Mesothelial cell of epicardium (in vitro differentiated cells): ENCODE measurements around the gene ACOXL. TPM values are rescaled to one million over a fixed set of nuclear protein-coding genes. Genes with fewer than 3 reads are reported as not detected.

Source experiments
- DNase-seq, 2 experiments: peaks; one replicate each; pipeline ENCODE4 v3.0.0; 2021; ENCODE audit warnings: low spot score in 2 of 2; ENCODE audit not compliant: unreplicated experiment in 2 of 2
- H3K27ac Mint-ChIP-seq: 2 replicates; pipeline ENCODE4 v1.8.0; 2021; ENCODE audit warnings: mixed read lengths
- H3K27me3 Mint-ChIP-seq: 2 replicates; pipeline ENCODE4 v1.8.0; 2021; ENCODE audit warnings: low read depth, mixed read lengths
- H3K36me3 Mint-ChIP-seq: 2 replicates; pipeline ENCODE4 v1.8.0; 2021; ENCODE audit warnings: mixed read lengths
- H3K4me1 Mint-ChIP-seq: 2 replicates; pipeline ENCODE4 v1.8.0; 2021; ENCODE audit warnings: mixed read lengths
- H3K4me3 Mint-ChIP-seq: 2 replicates; pipeline ENCODE4 v1.8.0; 2021; ENCODE audit warnings: mild to moderate bottlenecking, moderate library complexity, mixed read lengths
- H3K9me3 Mint-ChIP-seq: 2 replicates; pipeline ENCODE4 v1.8.0; 2021; ENCODE audit warnings: mixed read lengths
- total RNA-seq: library from RNA; stranded (reverse); gene quantifications from 3 replicates; pipeline ENCODE4 v1.2.1, GENCODE V29; 2021
- TF ChIP-seq, protein P1 (sequence below): fragments of 200-600 bp; sonication (generic); IDR thresholded peaks from one replicate; pipeline ENCODE4 v1.5.0; 2021; ENCODE audit warnings: antibody characterized with exemption; ENCODE audit not compliant: unreplicated experiment

The ACOXL gene
- total RNA-seq, 1 donor from 2014 or later, result 0.20 TPM

DNA sequence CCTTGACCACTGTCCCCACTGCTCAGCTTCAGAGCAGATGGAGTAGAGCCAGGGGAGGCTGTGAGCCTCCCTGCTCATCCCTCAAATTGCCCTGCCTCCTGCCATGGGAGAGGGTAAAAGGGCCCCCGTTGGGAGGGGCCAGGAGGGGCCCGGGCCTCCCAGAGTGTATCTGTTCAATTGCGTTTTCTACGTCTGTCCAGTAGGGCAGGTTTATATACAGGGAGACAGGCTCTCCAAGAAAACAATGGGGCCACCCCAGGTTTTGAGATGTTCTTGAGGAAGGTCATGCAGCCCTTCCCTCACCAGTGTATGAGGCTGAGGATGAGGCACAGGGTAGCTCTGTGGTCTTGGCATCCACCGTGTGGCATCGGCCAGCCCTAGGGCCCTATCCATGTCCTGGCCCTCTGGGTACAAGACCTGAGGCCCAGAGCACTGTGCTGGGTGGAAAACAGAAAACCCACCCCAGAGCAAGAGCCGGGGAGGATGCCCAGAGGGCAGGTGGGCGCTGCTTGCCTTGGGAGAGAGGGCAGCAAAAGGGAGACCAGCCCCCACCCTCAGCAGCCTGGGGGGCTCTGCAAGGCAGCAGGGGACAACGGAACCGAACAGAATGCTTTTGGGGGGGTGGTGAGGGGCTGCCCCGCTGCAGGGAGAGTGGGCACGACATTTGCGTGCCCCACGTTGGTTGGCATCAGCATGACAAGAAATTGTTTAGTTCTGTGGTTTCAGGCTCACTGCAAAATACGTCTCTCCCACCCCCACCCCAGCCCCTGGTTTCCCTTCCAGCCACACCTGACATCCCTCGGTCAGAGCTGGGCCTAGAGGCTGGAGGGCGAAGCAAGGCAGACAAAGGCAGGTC lies 141.5 kb downstream of the ACOXL start:
- Mint-ChIP-seq H3K4me3 (no peak overlapping the region), H3K4me1 (peaks cover 5% of the 10 kb centered on the region), H3K27ac (no peak overlapping the region), H3K9me3 (peaks cover 5% of the 10 kb centered on the region), H3K27me3 (no peaks in the 10 kb centered on the region), H3K36me3 (peaks cover 3% of the 10 kb centered on the region)
- no peak for DNase-seq
- TF ChIP-seq, protein P1, sequence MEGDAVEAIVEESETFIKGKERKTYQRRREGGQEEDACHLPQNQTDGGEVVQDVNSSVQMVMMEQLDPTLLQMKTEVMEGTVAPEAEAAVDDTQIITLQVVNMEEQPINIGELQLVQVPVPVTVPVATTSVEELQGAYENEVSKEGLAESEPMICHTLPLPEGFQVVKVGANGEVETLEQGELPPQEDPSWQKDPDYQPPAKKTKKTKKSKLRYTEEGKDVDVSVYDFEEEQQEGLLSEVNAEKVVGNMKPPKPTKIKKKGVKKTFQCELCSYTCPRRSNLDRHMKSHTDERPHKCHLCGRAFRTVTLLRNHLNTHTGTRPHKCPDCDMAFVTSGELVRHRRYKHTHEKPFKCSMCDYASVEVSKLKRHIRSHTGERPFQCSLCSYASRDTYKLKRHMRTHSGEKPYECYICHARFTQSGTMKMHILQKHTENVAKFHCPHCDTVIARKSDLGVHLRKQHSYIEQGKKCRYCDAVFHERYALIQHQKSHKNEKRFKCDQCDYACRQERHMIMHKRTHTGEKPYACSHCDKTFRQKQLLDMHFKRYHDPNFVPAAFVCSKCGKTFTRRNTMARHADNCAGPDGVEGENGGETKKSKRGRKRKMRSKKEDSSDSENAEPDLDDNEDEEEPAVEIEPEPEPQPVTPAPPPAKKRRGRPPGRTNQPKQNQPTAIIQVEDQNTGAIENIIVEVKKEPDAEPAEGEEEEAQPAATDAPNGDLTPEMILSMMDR, result no peak

DNA sequence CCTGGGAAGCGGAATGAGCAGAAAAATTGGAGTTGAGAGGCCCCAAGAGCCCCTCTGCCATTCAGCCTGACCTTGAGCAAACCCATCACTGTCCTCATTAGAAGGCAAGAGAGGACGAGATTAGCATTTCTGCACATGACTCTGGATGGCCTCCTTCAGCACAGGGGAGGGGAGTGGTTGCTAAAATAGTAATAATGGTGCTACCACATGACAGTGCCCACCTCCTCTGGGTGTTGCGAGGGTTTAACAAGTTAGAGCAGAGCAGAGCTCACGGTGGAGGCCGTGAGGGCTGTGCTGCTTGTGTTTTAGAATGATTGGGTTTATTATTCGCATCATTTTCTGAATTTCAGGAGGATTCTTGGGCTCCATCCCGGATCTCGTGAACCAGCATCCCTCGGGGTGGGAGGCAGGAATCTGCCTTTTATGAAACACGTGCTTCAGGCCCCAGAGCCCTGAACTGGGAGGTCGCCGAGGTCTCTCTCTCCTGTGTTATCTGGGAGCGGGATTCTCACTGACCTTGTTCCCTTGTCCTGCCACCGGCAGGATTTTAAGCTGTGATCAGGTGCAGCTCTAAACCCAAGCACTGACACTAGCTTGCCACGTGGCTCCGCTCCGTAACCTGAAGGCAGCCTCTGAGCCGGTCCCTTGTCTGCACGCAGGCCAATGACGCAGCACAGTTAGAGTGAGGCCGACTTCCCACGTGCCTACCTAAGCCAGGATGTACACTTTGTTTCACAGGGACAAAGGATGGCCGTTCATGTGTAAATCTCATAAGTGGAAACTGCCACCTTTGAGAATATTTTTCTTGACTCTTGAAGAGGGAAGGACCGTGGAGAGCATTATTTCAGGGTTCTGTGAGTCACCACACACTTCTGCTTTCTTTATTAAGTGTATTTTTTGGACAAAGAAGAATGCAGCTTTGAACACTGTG lies 142.3 kb downstream of the ACOXL start:
- Mint-ChIP-seq H3K4me3 (no peak overlapping the region), H3K27me3 (peaks cover 2% of the 10 kb centered on the region), H3K27ac (no peak overlapping the region), H3K4me1 (peaks cover 5% of the 10 kb centered on the region), H3K36me3 (peaks cover 3% of the 10 kb centered on the region), H3K9me3 (peaks cover 12% of the 10 kb centered on the region)
- TF ChIP-seq, protein P1, result no peak
- no peak for DNase-seq

DNA sequence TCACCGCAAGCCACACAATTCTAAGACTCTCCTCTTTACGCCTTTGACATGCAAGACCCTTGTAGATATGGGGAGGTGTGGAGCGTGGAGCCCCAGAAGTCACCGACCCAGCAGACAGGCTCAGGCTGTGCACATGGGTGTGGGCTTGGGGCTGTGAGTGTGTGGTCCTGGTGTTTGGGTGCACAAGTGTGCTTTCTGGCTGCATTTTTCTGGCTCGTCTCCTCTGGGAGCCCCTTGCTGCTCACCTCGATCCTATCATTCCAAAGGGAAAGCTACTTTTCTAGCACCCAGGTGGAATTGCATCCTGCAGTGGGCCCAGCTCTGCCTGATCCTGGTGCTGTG lies 143.0 kb downstream of the ACOXL start:
- Mint-ChIP-seq H3K9me3 (peaks cover 12% of the 10 kb centered on the region), H3K4me3 (no peak overlapping the region), H3K27me3 (peaks cover 5% of the 10 kb centered on the region), H3K4me1 (peaks cover 5% of the 10 kb centered on the region), H3K27ac (no peak overlapping the region), H3K36me3 (peaks cover 3% of the 10 kb centered on the region)
- TF ChIP-seq, protein P1, result no peak
- no peak for DNase-seq

DNA sequence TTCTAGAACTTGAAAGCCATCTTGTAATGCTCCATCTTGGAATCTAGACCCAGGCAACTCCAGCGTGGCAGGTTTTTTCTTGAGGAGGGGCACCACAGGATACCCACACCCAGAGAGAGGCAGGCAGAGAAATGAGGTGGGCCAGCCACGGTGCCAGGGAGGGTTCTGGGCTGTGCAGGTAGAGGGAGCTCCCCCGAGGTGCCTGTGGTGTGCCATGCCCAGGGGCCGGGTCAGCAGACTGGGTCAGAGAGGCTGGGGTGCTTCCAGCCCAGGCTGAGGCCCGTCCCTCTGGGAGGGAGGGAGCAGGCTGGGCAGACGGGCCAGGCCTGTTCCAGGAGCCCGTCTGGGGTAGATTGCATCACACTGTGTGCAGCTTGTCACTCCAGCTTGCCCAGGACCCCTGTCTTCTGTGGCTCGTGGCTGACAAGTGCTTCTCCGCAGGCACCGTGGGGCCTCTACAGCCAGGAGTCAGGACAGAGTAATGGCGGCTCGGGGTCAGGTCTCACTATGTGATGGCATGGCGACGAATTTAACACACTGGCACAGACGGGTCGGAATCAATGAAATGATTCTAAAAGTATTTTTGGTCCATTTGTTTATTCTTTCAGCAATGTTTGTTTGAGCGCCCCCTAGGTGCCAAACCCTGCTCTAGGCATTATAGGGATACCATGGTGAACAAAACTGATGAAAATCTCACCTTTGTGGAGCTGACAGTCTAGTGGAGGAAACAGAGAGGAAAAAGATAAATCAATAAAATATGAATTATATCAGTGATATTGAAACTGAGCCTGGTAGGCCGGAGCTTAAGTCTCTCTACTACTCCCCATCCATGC lies 144.0 kb downstream of the ACOXL start:
- Mint-ChIP-seq H3K9me3 (peaks cover 13% of the 10 kb centered on the region), H3K27ac (no peak overlapping the region), H3K27me3 (peaks cover 5% of the 10 kb centered on the region), H3K4me1 (peaks cover 1% of the 10 kb centered on the region), H3K36me3 (peaks cover 3% of the 10 kb centered on the region), H3K4me3 (no peak overlapping the region)
- DNase-seq, result no peak
- TF ChIP-seq, protein P1, result no peak
